Liver (tissue), 9 donors: ENCODE data around the gene LCTL. TPM values are rescaled to one million over a fixed set of nuclear protein-coding genes. Genes with fewer than 3 reads are reported as not detected.

Experiments used
- DNase-seq: peaks from one replicate; pipeline ENCODE4 v3.0.0-alpha.2; 2017; ENCODE audit warnings: low spot score
- H3K27ac ChIP-seq, 2 donors: one replicate each; pipeline ENCODE4 v1.7.0; 2013; ENCODE audit warnings: inconsistent platforms in 2 of 2, low read length in 2 of 2, control low read depth in 1 of 2, low read depth in 1 of 2, mild to moderate bottlenecking in 1 of 2
- H3K27me3 ChIP-seq, 4 donors: one replicate each; pipeline versions ENCODE4 v1.6.1 to v1.7.0; 2013; ENCODE audit warnings: low read length in 3 of 4, inconsistent platforms in 1 of 4, mild to moderate bottlenecking in 1 of 4, moderate library complexity in 1 of 4; ENCODE audit not compliant: control insufficient read depth in 4 of 4, insufficient read depth in 4 of 4
- H3K36me3 ChIP-seq, 4 donors: one replicate each; pipeline versions ENCODE4 v1.6.1 to v1.7.0; 2013; ENCODE audit warnings: low read length in 3 of 4, mild to moderate bottlenecking in 3 of 4, low read depth in 1 of 4, moderate library complexity in 1 of 4; ENCODE audit not compliant: control insufficient read depth in 4 of 4, insufficient read depth in 3 of 4
- H3K4me1 ChIP-seq, 4 donors: one replicate each; pipeline versions ENCODE4 v1.6.1 to v1.7.0; 2013; ENCODE audit warnings: low read length in 3 of 4, mild to moderate bottlenecking in 3 of 4, moderate library complexity in 1 of 4; ENCODE audit not compliant: control insufficient read depth in 4 of 4, insufficient read depth in 4 of 4
- H3K4me3 ChIP-seq, 3 donors: one replicate each; pipeline versions ENCODE4 v1.6.1 to v1.7.0; 2013; ENCODE audit warnings: low read length in 3 of 3, control low read depth in 1 of 3, low read depth in 1 of 3, mild to moderate bottlenecking in 1 of 3
- H3K9ac ChIP-seq, 2 donors: one replicate each; pipeline ENCODE4 v1.7.0; 2013; ENCODE audit warnings: low read length in 2 of 2, mild to moderate bottlenecking in 2 of 2, moderate library complexity in 2 of 2, control low read depth in 1 of 2, low read depth in 1 of 2
- H3K9me3 ChIP-seq, 4 donors: one replicate each; pipeline versions ENCODE4 v1.6.1 to v1.7.0; 2013; ENCODE audit warnings: low read length in 3 of 4; ENCODE audit not compliant: control insufficient read depth in 4 of 4
- EGR1 ChIP-seq, 2 donors: IDR thresholded peaks; 2 replicates each; pipeline ENCODE4 v1.6.1; 2016 to 2018; ENCODE audit warnings: antibody characterized with exemption in 2 of 2, low read depth in 2 of 2
- FOXA1 ChIP-seq: IDR thresholded peaks from 2 replicates; pipeline ENCODE4 v1.6.1; 2016; ENCODE audit warnings: antibody characterized with exemption
- FOXA2 ChIP-seq: IDR thresholded peaks from 2 replicates; pipeline ENCODE4 v1.6.1; 2016; ENCODE audit warnings: antibody characterized with exemption
- GABPA ChIP-seq, 2 donors: IDR thresholded peaks in 1 of 2; conservative IDR thresholded peaks in 1 of 2; 2 replicates each; pipeline ENCODE4 v1.6.1; 2016; ENCODE audit warnings: antibody characterized with exemption in 2 of 2, mild to moderate bottlenecking in 1 of 2, moderate library complexity in 1 of 2
- HNF4A ChIP-seq, 2 donors: conservative IDR thresholded peaks; 2 replicates each; pipeline ENCODE4 v1.6.1; 2016; ENCODE audit warnings: antibody characterized with exemption in 2 of 2, mild to moderate bottlenecking in 2 of 2
- HNF4G ChIP-seq: IDR thresholded peaks from 2 replicates; pipeline ENCODE4 v1.6.1; 2016; ENCODE audit warnings: antibody characterized with exemption
- JUND ChIP-seq, 2 donors: IDR thresholded peaks; 2 replicates each; pipeline ENCODE4 v1.6.1; 2016; ENCODE audit warnings: antibody characterized with exemption in 2 of 2
- NR2F2 ChIP-seq: IDR thresholded peaks from 2 replicates; pipeline ENCODE4 v1.6.1; 2016; ENCODE audit warnings: antibody characterized with exemption
- RAD21 ChIP-seq, 2 donors: IDR thresholded peaks; 2 replicates each; pipeline ENCODE4 v1.6.1; 2016; ENCODE audit warnings: antibody characterized with exemption in 2 of 2, mild to moderate bottlenecking in 2 of 2
- RXRA ChIP-seq, 2 donors: IDR thresholded peaks; 2 replicates each; pipeline ENCODE4 v1.6.1; 2017 to 2018; ENCODE audit warnings: antibody characterized with exemption in 2 of 2, mild to moderate bottlenecking in 1 of 2
- SP1 ChIP-seq: IDR thresholded peaks from 2 replicates; pipeline ENCODE4 v1.6.1; 2018; ENCODE audit warnings: antibody characterized with exemption, mild to moderate bottlenecking
- TAF1 ChIP-seq: conservative IDR thresholded peaks from 2 replicates; pipeline ENCODE4 v1.6.1; 2016; ENCODE audit warnings: antibody characterized with exemption, mild to moderate bottlenecking
- YY1 ChIP-seq: IDR thresholded peaks from 2 replicates; pipeline ENCODE4 v1.6.1; 2016; ENCODE audit warnings: antibody characterized with exemption, mild to moderate bottlenecking
- WGBS: extraction: QIAGEN DNeasy Blood & Tissue Kit; methylation state at CpG from one replicate; pipeline ENCODE4 v1.1.7; 2013; 5-methylcytosine and 5-hydroxymethylcytosine counted together
- polyA plus RNA-seq, 2 donors: library from polyadenylated mRNA; stranded (reverse) in 1 of 2; unstranded in 1 of 2; fragments of 200-250 nt in 1 of 2; fragments of >200 nt in 1 of 2; fragmentation: Nextera tagmentation in 1 of 2; extraction: Ambion mirVana in 1 of 2; gene quantifications; one replicate each; pipeline versions ENCODE4 v1.2.1 to v1.2.3, GENCODE V29; 2013 to 2015
- total RNA-seq, 2 donors: library from RNA; depleted of rRNA; stranded (reverse); fragments of >200 nt; gene quantifications; one replicate each; pipeline ENCODE4 v1.2.3, GENCODE V29; 2014
- TF ChIP-seq, protein P1 (sequence below): fragments of 150-350 bp; IDR thresholded peaks from 2 replicates; pipeline ENCODE4 v1.5.1; 2017; ENCODE audit warnings: improper control_type of control experiment, low read depth, low read length; ENCODE audit not compliant: missing input control
- TF ChIP-seq, protein P2 (sequence below): IDR thresholded peaks from 2 replicates; pipeline ENCODE4 v1.6.1; 2016; ENCODE audit warnings: antibody characterized with exemption
- TF ChIP-seq, protein P3 (sequence below): IDR thresholded peaks from 2 replicates; pipeline ENCODE4 v1.6.1; 2016; ENCODE audit warnings: antibody characterized with exemption
- TF ChIP-seq, protein P4 (sequence below): IDR thresholded peaks from 2 replicates; pipeline ENCODE4 v1.6.1; 2016; ENCODE audit warnings: antibody characterized with exemption
- donor health status: healthy.
- donor health status: healthy.
- donor health status: healthy.
- donor health status: healthy.
- donor health status: healthy.

Gene LCTL
- total and polyA plus RNA-seq, 4 donors = 0.13 TPM; not detected in 3

DNA sequence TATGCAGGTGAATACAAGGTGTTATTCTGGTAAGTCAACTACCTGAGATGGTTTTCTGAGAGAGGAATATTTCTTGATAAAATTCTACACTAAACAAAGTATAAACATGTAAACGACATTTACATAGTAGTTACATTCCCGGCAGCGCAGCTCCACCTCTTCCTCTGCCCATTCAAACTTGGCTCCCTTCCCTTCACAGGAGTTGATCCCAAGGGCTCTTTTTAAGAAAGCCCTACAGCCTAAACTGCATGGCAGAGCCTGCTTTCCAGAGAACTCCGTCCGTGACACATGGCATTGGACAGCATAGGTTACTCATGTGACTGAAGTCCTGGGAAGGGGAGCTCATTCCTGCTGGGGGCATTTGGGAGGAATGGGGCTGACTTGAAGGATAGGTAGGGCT lies 22.0 kb upstream of the LCTL start:
- TF ChIP-seq RAD21 (IDR thresholded peaks at IDR 0.05) (no peak), SP1 (no peak)
- H3K9ac ChIP-seq = no peak overlapping the region
- no peak for DNase-seq
- H3K4me3 ChIP-seq = no peak overlapping the region
- no peaks in the 10 kb centered on the region for H3K27me3 ChIP-seq
- H3K27ac ChIP-seq = no peak overlapping the region
- WGBS = 87% methylated on average over 5 of the region's 5 CpGs
- no peaks in the 10 kb centered on the region for H3K36me3 ChIP-seq
- H3K4me1 ChIP-seq = peaks cover 6 to 17% (median 11%) of the 10 kb centered on the region in 4 donors
- H3K9me3 ChIP-seq = no peaks in the 10 kb centered on the region

DNA sequence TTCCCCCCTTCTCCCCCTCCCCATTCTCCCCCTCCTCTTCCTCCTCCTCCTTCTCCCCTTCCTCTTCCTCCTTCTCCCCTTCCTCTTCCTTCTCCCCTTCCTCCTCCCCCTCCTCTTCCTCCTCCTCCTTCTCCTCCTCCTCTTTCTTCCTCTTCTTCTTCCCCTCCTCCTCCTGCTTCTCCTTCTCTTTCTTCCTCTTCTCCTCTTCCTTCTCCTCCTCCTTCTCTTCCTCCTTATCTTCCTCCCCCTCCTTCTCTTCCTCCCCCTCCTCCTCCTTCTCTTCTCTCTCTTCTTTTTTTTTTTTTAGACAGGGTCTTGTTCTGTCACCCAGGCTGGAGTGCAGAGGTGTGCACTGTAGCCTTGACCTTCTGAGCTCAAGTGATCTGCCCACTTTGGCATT lies 21.2 kb upstream of the LCTL start:
- Histone ChIP-seq H3K4me1 (peaks cover 6 to 19% (median 11%) of the 10 kb centered on the region in 4 donors), H3K27me3 (no peaks in the 10 kb centered on the region), H3K9ac (no peak overlapping the region), H3K36me3 (no peaks in the 10 kb centered on the region), H3K9me3 (no peaks in the 10 kb centered on the region), H3K27ac (no peak overlapping the region), H3K4me3 (no peak overlapping the region)
- TF ChIP-seq, protein P1, sequence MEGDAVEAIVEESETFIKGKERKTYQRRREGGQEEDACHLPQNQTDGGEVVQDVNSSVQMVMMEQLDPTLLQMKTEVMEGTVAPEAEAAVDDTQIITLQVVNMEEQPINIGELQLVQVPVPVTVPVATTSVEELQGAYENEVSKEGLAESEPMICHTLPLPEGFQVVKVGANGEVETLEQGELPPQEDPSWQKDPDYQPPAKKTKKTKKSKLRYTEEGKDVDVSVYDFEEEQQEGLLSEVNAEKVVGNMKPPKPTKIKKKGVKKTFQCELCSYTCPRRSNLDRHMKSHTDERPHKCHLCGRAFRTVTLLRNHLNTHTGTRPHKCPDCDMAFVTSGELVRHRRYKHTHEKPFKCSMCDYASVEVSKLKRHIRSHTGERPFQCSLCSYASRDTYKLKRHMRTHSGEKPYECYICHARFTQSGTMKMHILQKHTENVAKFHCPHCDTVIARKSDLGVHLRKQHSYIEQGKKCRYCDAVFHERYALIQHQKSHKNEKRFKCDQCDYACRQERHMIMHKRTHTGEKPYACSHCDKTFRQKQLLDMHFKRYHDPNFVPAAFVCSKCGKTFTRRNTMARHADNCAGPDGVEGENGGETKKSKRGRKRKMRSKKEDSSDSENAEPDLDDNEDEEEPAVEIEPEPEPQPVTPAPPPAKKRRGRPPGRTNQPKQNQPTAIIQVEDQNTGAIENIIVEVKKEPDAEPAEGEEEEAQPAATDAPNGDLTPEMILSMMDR = no peak
- no peak for TF ChIP-seq YY1
- TF ChIP-seq, protein P2, sequence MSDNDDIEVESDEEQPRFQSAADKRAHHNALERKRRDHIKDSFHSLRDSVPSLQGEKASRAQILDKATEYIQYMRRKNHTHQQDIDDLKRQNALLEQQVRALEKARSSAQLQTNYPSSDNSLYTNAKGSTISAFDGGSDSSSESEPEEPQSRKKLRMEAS = no peak
- no peak for TF ChIP-seq RAD21 (IDR thresholded peaks at IDR 0.05)
- TF ChIP-seq HNF4G = no peak
- TF ChIP-seq TAF1 = no peak
- TF ChIP-seq HNF4A (conservative IDR thresholded peaks at IDR 0.05) = no peak
- TF ChIP-seq EGR1 (IDR thresholded peaks at IDR 0.05; ENCODE audit: low read depth in 2 of 2) = no peak
- no peak for DNase-seq

DNA sequence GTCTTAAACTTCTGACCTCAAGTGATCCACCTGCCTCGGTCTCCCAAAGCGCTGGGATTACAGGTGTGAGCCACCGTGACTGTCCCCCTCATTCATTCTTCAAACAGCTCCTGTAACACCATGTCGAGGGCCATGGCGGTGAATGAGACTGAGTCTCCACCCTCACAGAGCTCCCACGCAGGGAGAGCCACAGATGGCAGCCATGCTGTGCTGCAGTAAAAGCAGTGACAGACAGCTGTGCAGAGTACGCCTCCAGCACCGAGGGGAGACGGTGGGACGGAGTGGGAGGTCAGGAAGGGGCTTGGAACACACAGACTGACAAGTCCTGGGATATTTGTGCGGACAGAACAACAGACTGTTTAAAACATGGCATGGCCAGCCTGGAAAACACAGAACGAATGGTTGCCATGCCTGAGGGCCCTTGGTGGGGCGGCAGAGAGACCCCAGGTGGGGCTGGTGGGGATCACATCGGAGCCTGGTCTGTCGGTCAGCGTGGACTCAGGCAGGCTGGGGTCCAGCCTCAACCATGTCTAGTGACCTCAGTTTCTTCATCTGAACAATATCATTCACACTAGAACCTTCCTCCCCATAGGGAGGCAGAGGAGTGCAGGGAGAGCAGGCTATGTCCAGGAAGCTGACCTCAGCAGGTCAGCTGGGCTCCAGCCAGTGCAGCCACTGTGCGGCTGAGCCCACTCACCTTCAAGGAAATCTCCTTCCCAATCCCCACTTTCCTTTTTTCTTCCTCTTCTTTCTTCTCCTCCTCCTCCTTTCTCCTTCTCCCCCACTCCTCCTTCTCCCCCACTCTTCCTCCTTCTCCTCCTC lies 20.6 kb upstream of the LCTL start:
- 88% methylated on average over 17 of the region's 17 CpGs for WGBS

More for the DNA sequence above, 20.6 kb upstream of the LCTL start:
- no peak overlapping the region for H3K9ac ChIP-seq
- no peaks in the 10 kb centered on the region for H3K9me3 ChIP-seq
- TF ChIP-seq, protein P1 = no peak
- TF ChIP-seq GABPA (IDR thresholded peaks at IDR 0.05 in 1 of 2, conservative IDR thresholded peaks at IDR 0.05 in 1 of 2) (no peak), FOXA2 (no peak), RAD21 (IDR thresholded peaks at IDR 0.05) (no peak), HNF4G (no peak), HNF4A (conservative IDR thresholded peaks at IDR 0.05) (no peak), YY1 (no peak), RXRA (IDR thresholded peaks at IDR 0.05) (no peak), TAF1 (no peak), JUND (IDR thresholded peaks at IDR 0.05) (no peak), NR2F2 (no peak), SP1 (no peak), FOXA1 (no peak), EGR1 (IDR thresholded peaks at IDR 0.05; ENCODE audit: low read depth in 2 of 2) (no peak)
- TF ChIP-seq, protein P3, sequence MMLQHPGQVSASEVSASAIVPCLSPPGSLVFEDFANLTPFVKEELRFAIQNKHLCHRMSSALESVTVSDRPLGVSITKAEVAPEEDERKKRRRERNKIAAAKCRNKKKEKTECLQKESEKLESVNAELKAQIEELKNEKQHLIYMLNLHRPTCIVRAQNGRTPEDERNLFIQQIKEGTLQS = no peak
- TF ChIP-seq, protein P4, sequence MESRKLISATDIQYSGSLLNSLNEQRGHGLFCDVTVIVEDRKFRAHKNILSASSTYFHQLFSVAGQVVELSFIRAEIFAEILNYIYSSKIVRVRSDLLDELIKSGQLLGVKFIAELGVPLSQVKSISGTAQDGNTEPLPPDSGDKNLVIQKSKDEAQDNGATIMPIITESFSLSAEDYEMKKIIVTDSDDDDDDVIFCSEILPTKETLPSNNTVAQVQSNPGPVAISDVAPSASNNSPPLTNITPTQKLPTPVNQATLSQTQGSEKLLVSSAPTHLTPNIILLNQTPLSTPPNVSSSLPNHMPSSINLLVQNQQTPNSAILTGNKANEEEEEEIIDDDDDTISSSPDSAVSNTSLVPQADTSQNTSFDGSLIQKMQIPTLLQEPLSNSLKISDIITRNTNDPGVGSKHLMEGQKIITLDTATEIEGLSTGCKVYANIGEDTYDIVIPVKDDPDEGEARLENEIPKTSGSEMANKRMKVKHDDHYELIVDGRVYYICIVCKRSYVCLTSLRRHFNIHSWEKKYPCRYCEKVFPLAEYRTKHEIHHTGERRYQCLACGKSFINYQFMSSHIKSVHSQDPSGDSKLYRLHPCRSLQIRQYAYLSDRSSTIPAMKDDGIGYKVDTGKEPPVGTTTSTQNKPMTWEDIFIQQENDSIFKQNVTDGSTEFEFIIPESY = no peak
- TF ChIP-seq, protein P2 = no peak
- peaks cover 6 to 19% (median 11%) of the 10 kb centered on the region in 4 donors for H3K4me1 ChIP-seq
- DNase-seq = no peak
- no peak overlapping the region for H3K27ac ChIP-seq
- no peak overlapping the region for H3K4me3 ChIP-seq
- H3K36me3 ChIP-seq = no peaks in the 10 kb centered on the region
- no peaks in the 10 kb centered on the region for H3K27me3 ChIP-seq
